ENCODE data around the gene MUC20.
"Not testable (repeated sequence)": the region's sequence is repeated elsewhere in the genome, so short reads cannot be mapped to it uniquely, and the experiment has no call there.

The MUC20 gene

GRCh38 chr3:195732940-195733339, 12.2 kb downstream of the MUC20 start:
- DNase-seq: no peak

- no peak for DNase-seq
These were observed 14.4 kb downstream of the MUC20 start for GRCh38 chr3:195735036-195735695.

- no peak for DNase-seq
These were observed 16.2 kb downstream of the MUC20 start for GRCh38 chr3:195736866-195737490.

- not testable (repeated sequence) for DNase-seq
These were observed 17.0 kb downstream of the MUC20 start for GRCh38 chr3:195737782-195738181.

GRCh38 chr3:195738274-195739044, 17.7 kb downstream of the MUC20 start:
- no peak for DNase-seq

GRCh38 chr3:195739561-195740111, 18.9 kb downstream of the MUC20 start:
- no peak for DNase-seq

GRCh38 chr3:195744437-195744836, 23.7 kb downstream of the MUC20 start:
- no peak for DNase-seq

- DNase-seq: no peak
These were observed 25.6 kb downstream of the MUC20 start for GRCh38 chr3:195746346-195746745.

GRCh38 chr3:195746751-195747150, 26.0 kb downstream of the MUC20 start:
- DNase-seq: no peak

GRCh38 chr3:195748661-195749060, 27.9 kb downstream of the MUC20 start:
- DNase-seq: no peak

GRCh38 chr3:195749101-195749500, 28.3 kb downstream of the MUC20 start:
- DNase-seq: not testable (repeated sequence)

- no peak for DNase-seq
These were observed 30.2 kb downstream of the MUC20 start for GRCh38 chr3:195750797-195751520.

GRCh38 chr3:195751560-195751959, 30.8 kb downstream of the MUC20 start:
- DNase-seq: no peak

GRCh38 chr3:195752066-195752465, 31.3 kb downstream of the MUC20 start:
- DNase-seq: no peak

- DNase-seq: no peak
These were observed 32.0 kb downstream of the MUC20 start for GRCh38 chr3:195752546-195753331.

GRCh38 chr3:195753581-195753980, 32.8 kb downstream of the MUC20 start:
- DNase-seq: no peak

GRCh38 chr3:195754141-195754540, 33.4 kb downstream of the MUC20 start:
- DNase-seq: no peak

GRCh38 chr3:195754906-195755305, 34.1 kb downstream of the MUC20 start:
- DNase-seq: no peak

- no peak for DNase-seq
These were observed 34.6 kb downstream of the MUC20 start for GRCh38 chr3:195755391-195755790.

GRCh38 chr3:195755791-195756676, 35.3 kb downstream of the MUC20 start:
- DNase-seq: no peak

GRCh38 chr3:195757438-195757770, 36.6 kb downstream of the MUC20 start:
- no peak for DNase-seq

Measured in DMS79 treated with DMSO at 0.1 percent for 48 hours (cell line).